ENCODE data around the gene NTSR1. TPM values are rescaled to one million over a fixed set of nuclear protein-coding genes. Genes with fewer than 3 reads are reported as not detected.

The NTSR1 gene
- total and polyA plus RNA-seq, 2 of the 13 experiments (the other 11 are each of a cell fraction or from before 2014, with no cell fraction given): 0.09 to 0.12 TPM

- TF ChIP-seq PAXIP1 (CRISPR knock-in tag; conservative IDR thresholded peaks at IDR 0.05) (peak; percentile 42; the same call in 1 of the 2 replicates), HOXA7 (CRISPR knock-in tag; IDR thresholded peaks at IDR 0.05) (no peak), SALL1 (CRISPR knock-in tag; IDR thresholded peaks at IDR 0.05) (0 out of 2 replicates have a peak, but pooled peaks have one; percentile 22), ZNF263 (CRISPR knock-in tag; IDR thresholded peaks at IDR 0.05) (no peak), HBP1 (CRISPR knock-in tag; IDR thresholded peaks at IDR 0.05; ENCODE audit: low read depth) (no peak), STAG1 (CRISPR knock-in tag; IDR thresholded peaks at IDR 0.05) (no peak), DRAP1 (CRISPR knock-in tag; IDR thresholded peaks at IDR 0.05) (no peak), ZNF546 (CRISPR knock-in tag; conservative IDR thresholded peaks at IDR 0.05) (no peak), EP300 (IDR thresholded peaks at IDR 0.05; ENCODE audit: low read depth in 2 of 2, low read length in 2 of 2) (no peak), EP300 (CRISPR knock-in tag; IDR thresholded peaks at IDR 0.05; ENCODE audit: borderline replicate concordance) (no peak), DMTF1 (CRISPR knock-in tag; IDR thresholded peaks at IDR 0.05) (no peak), JUNB (CRISPR knock-in tag; IDR thresholded peaks at IDR 0.05; ENCODE audit: borderline replicate concordance) (no peak), PAWR (CRISPR knock-in tag; IDR thresholded peaks at IDR 0.05; ENCODE audit: borderline replicate concordance) (no peak)
- TF ChIP-seq, protein P1, sequence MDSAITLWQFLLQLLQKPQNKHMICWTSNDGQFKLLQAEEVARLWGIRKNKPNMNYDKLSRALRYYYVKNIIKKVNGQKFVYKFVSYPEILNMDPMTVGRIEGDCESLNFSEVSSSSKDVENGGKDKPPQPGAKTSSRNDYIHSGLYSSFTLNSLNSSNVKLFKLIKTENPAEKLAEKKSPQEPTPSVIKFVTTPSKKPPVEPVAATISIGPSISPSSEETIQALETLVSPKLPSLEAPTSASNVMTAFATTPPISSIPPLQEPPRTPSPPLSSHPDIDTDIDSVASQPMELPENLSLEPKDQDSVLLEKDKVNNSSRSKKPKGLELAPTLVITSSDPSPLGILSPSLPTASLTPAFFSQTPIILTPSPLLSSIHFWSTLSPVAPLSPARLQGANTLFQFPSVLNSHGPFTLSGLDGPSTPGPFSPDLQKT (CRISPR knock-in tag; IDR thresholded peaks at IDR 0.05; ENCODE audit: borderline replicate concordance): no peak
- TF ChIP-seq, protein P2, sequence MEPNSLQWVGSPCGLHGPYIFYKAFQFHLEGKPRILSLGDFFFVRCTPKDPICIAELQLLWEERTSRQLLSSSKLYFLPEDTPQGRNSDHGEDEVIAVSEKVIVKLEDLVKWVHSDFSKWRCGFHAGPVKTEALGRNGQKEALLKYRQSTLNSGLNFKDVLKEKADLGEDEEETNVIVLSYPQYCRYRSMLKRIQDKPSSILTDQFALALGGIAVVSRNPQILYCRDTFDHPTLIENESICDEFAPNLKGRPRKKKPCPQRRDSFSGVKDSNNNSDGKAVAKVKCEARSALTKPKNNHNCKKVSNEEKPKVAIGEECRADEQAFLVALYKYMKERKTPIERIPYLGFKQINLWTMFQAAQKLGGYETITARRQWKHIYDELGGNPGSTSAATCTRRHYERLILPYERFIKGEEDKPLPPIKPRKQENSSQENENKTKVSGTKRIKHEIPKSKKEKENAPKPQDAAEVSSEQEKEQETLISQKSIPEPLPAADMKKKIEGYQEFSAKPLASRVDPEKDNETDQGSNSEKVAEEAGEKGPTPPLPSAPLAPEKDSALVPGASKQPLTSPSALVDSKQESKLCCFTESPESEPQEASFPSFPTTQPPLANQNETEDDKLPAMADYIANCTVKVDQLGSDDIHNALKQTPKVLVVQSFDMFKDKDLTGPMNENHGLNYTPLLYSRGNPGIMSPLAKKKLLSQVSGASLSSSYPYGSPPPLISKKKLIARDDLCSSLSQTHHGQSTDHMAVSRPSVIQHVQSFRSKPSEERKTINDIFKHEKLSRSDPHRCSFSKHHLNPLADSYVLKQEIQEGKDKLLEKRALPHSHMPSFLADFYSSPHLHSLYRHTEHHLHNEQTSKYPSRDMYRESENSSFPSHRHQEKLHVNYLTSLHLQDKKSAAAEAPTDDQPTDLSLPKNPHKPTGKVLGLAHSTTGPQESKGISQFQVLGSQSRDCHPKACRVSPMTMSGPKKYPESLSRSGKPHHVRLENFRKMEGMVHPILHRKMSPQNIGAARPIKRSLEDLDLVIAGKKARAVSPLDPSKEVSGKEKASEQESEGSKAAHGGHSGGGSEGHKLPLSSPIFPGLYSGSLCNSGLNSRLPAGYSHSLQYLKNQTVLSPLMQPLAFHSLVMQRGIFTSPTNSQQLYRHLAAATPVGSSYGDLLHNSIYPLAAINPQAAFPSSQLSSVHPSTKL (CRISPR knock-in tag; IDR thresholded peaks at IDR 0.05): no peak
Measured at GRCh38 chr20:62752671-62753501, 44.2 kb downstream of the NTSR1 start (continued).
